HepG2 (cell line): Measurements from ENCODE around the gene ME3. TPM values are rescaled to one million over a fixed set of nuclear protein-coding genes. Genes with fewer than 3 reads are reported as not detected.

ENCODE experiments used
- ATAC-seq: fragments of 200-7000 bp; cut with Tn5 transposase; 3 replicates; pipeline ENCODE4 v1.9.1; 2020; ENCODE audit warnings: mild to moderate bottlenecking, moderate library complexity
- BruUV-seq: library from RNA; stranded (reverse); fragments of 400-500 nt; replicated peaks from 2 replicates; lab custom pipeline; 2021; lab: Mats Ljungman, UMichigan
- CTCF ChIA-PET: fragments of 300-600 bp; formaldehyde crosslinking; extraction: SDS; loops from one replicate; lab custom pipeline; 2021; ENCODE audit warnings: low total read pairs, inconsistent platforms, low intra/inter-chr PET ratio; lab: Yijun Ruan, JAX
- POLR2A ChIA-PET: fragments of 350-600 bp; sonication (Branson Sonifier 250); formaldehyde crosslinking; loops from one replicate; lab custom pipeline; 2020; ENCODE audit warnings: antibody characterized with exemption, inconsistent platforms; lab: Yijun Ruan, JAX
- DNase-seq: peaks from one replicate; pipeline ENCODE4 v3.0.0-alpha.2; 2015; ENCODE audit warnings: low spot score
- FAIRE-seq: peaks from 3 replicates; lab custom pipeline; 2011; peaks lifted over from hg19 to GRCh38; lab: Jason Lieb, UNC
- H2AFZ ChIP-seq: one replicate; pipeline ENCODE4 v1.6.1; 2011; ENCODE audit warnings: low read length, inconsistent platforms
- H3K27ac ChIP-seq: fragments of 300-600 bp; 3 replicates; pipeline ENCODE4 v1.8.0; 2011; ENCODE audit warnings: mixed run types, mild to moderate bottlenecking, mixed read lengths, low read length, inconsistent platforms; ENCODE audit not compliant: insufficient read depth; ENCODE audit errors: extremely low read length
- H3K27me3 ChIP-seq, 2 experiments: fragments of 200-600 bp in 1 of 2; 2 replicates in 1 of 2; 3 replicates in 1 of 2; pipeline versions ENCODE4 v1.6.0 to v1.8.0; 2011; ENCODE audit warnings: low read length in 2 of 2, mild to moderate bottlenecking in 2 of 2, moderate library complexity in 2 of 2, inconsistent platforms in 1 of 2; ENCODE audit not compliant: insufficient read depth in 2 of 2, control insufficient read depth in 1 of 2
- H3K36me3 ChIP-seq, 2 experiments: fragments of 200-600 bp in 1 of 2; replicated peaks in 1 of 2; 2 replicates in 1 of 2; 3 replicates in 1 of 2; pipeline versions ENCODE4 v1.5.1 to v1.8.0; 2011; ENCODE audit warnings: low read length in 2 of 2, inconsistent platforms in 1 of 2; ENCODE audit not compliant: insufficient read depth in 2 of 2, control insufficient read depth in 1 of 2
- H3K4me1 ChIP-seq: 2 replicates; pipeline ENCODE4 v1.5.1; 2012; ENCODE audit warnings: low read length, inconsistent platforms; ENCODE audit not compliant: insufficient read depth
- H3K4me2 ChIP-seq: 2 replicates; pipeline ENCODE4 v1.6.0; 2011; ENCODE audit warnings: low read depth, low read length, inconsistent platforms
- H3K4me3 ChIP-seq, 3 experiments: fragments of 200-600 bp in 1 of 3; sonication (generic), shearing (Covaris generic) in 1 of 3; replicated peaks in 1 of 3; 2 replicates each; pipeline ENCODE4 v1.5.1; 2011 to 2016; ENCODE audit warnings: low read length in 3 of 3, inconsistent platforms in 2 of 3, low read depth in 2 of 3, mild to moderate bottlenecking in 2 of 3, control low read depth in 1 of 3, mixed read lengths in 1 of 3; ENCODE audit not compliant: insufficient read depth in 1 of 3
- H3K79me2 ChIP-seq: one replicate; pipeline ENCODE4 v1.6.1; 2011; ENCODE audit warnings: low read length, inconsistent platforms; ENCODE audit not compliant: insufficient read depth
- H3K9ac ChIP-seq: 2 replicates; pipeline ENCODE4 v1.6.0; 2011; ENCODE audit warnings: mild to moderate bottlenecking, low read depth, low read length, inconsistent platforms; ENCODE audit not compliant: insufficient read depth
- H3K9me3 ChIP-seq: 2 replicates; pipeline ENCODE4 v1.5.1; 2012; ENCODE audit warnings: mild to moderate bottlenecking, low read length
- H4K20me1 ChIP-seq: 2 replicates; pipeline ENCODE4 v1.6.0; 2011; ENCODE audit warnings: inconsistent platforms, mild to moderate bottlenecking, low read length, moderate library complexity; ENCODE audit not compliant: insufficient read depth
- AGO1 ChIP-seq: fragments of 200-400 bp; formaldehyde crosslinking; IDR thresholded peaks from 2 replicates; pipeline ENCODE4 v1.6.1; 2017; ENCODE audit warnings: mild to moderate bottlenecking, low read depth, low read length, moderate library complexity; ENCODE audit not compliant: poor library complexity, severe bottlenecking
- ARNTL ChIP-seq: sonication (generic); formaldehyde crosslinking; IDR thresholded peaks from 2 replicates; pipeline ENCODE4 v1.4.0; 2020; ENCODE audit warnings: mild to moderate bottlenecking, missing genetic modification reagents
- CSRNP2 ChIP-seq: sonication (generic); formaldehyde crosslinking; conservative IDR thresholded peaks from 2 replicates; pipeline ENCODE4 v1.8.0; 2022; ENCODE audit warnings: low read depth, missing genetic modification reagents
- FOXA3 ChIP-seq: IDR thresholded peaks from 2 replicates; pipeline ENCODE4 v1.6.1; 2016; ENCODE audit warnings: missing genetic modification reagents, missing compliant biosample characterization
- FOXK1 ChIP-seq: sonication (generic); formaldehyde crosslinking; IDR thresholded peaks from 2 replicates; pipeline ENCODE4 v1.4.0; 2020; ENCODE audit warnings: low read depth, missing genetic modification reagents, borderline replicate concordance
- NR2F2 ChIP-seq: IDR thresholded peaks from 2 replicates; pipeline ENCODE4 v1.6.1; 2012; ENCODE audit warnings: low read depth, inconsistent platforms, borderline replicate concordance
- PCBP1 ChIP-seq: fragments of 200-400 bp; formaldehyde crosslinking; IDR thresholded peaks from 2 replicates; pipeline ENCODE4 v1.6.1; 2017; ENCODE audit warnings: mild to moderate bottlenecking, low read depth, low read length, borderline replicate concordance
- PHF21A ChIP-seq: sonication (generic); formaldehyde crosslinking; IDR thresholded peaks from 2 replicates; pipeline ENCODE4 v1.5.0; 2020; ENCODE audit warnings: mild to moderate bottlenecking, missing genetic modification reagents
- PLRG1 ChIP-seq: fragments of 450-650 bp; conservative IDR thresholded peaks from 2 replicates; pipeline ENCODE4 v1.6.1; 2016
- PTBP1 ChIP-seq: fragments of 200-400 bp; formaldehyde crosslinking; IDR thresholded peaks from 2 replicates; pipeline ENCODE4 v1.6.1; 2018; ENCODE audit warnings: low read length, low read depth; ENCODE audit not compliant: poor library complexity, severe bottlenecking
- RARG ChIP-seq: sonication (generic); formaldehyde crosslinking; IDR thresholded peaks from 2 replicates; pipeline ENCODE4 v1.4.0; 2020; ENCODE audit warnings: low read depth, mild to moderate bottlenecking, missing genetic modification reagents
- SAP130 ChIP-seq: IDR thresholded peaks from 2 replicates; pipeline ENCODE4 v1.6.1; 2016; ENCODE audit warnings: low read depth
- SP4 ChIP-seq: sonication (generic); formaldehyde crosslinking; IDR thresholded peaks from 2 replicates; pipeline ENCODE4 v1.8.1; 2023; ENCODE audit warnings: mild to moderate bottlenecking, missing genetic modification reagents
- ZNF317 ChIP-seq: sonication (generic); formaldehyde crosslinking; IDR thresholded peaks from 2 replicates; pipeline ENCODE4 v1.5.0; 2020; ENCODE audit warnings: mild to moderate bottlenecking, missing genetic modification reagents
- ZNF430 ChIP-seq: sonication (generic); formaldehyde crosslinking; IDR thresholded peaks from 2 replicates; pipeline ENCODE4 v1.9.0; 2021; ENCODE audit warnings: mild to moderate bottlenecking, missing genetic modification reagents
- ZNF577 ChIP-seq: sonication (generic); formaldehyde crosslinking; IDR thresholded peaks from 2 replicates; pipeline ENCODE4 v1.4.0; 2020; ENCODE audit warnings: mild to moderate bottlenecking, low read depth, missing genetic modification reagents, borderline replicate concordance
- ZNF746 ChIP-seq: sonication (generic); formaldehyde crosslinking; IDR thresholded peaks from 2 replicates; pipeline ENCODE4 v1.8.0; 2022; ENCODE audit warnings: mild to moderate bottlenecking, missing genetic modification reagents
- ZNF850 ChIP-seq: sonication (generic); formaldehyde crosslinking; conservative IDR thresholded peaks from 2 replicates; pipeline ENCODE4 v1.9.0; 2021; ENCODE audit warnings: mild to moderate bottlenecking, missing genetic modification reagents
- ZNF883 ChIP-seq: sonication (generic); formaldehyde crosslinking; IDR thresholded peaks from 2 replicates; pipeline ENCODE4 v1.5.1; 2020; ENCODE audit warnings: mild to moderate bottlenecking, missing genetic modification reagents; ENCODE audit errors: not compliant biosample characterization
- WGBS: methylation state at CpG from one replicate; pipeline ENCODE4 v1.1.6; 2017; ENCODE audit warnings: low lambda C conversion rate; 5-methylcytosine and 5-hydroxymethylcytosine counted together
- in situ Hi-C: cut with HindIII; loops from 2 replicates; pipeline ENCODE4 v1.10.0; 2017; ENCODE audit warnings: low pct_unique_long_range_greater_than_20kb; ENCODE audit not compliant: extremely low pct_ligation_motif_present
- intact Hi-C: fragments of 100-400 bp; cut with micrococcal nuclease; formaldehyde crosslinking; loops from one replicate; pipeline ENCODE4 v1.10.0; 2022; ENCODE audit not compliant: unreplicated experiment
- polyA plus RNA-seq, 8 experiments: library from polyadenylated mRNA; depleted of rRNA in 3 of 8; stranded (reverse) in 7 of 8; unstranded in 1 of 8; fragments of >200 nt; fragmentation: Illumina TruSeq in 4 of 8; extraction: Trizol in 4 of 8; gene quantifications; 2 replicates each; pipeline versions ENCODE4 v1.2.1 to v1.2.3, GENCODE V29; 2011 to 2016; ENCODE audit warnings: low read depth in 4 of 8, missing spikeins in 1 of 8, mixed read lengths in 1 of 8; ENCODE audit not compliant: insufficient read depth in 1 of 8
- total RNA-seq, 5 experiments: library from RNA; depleted of rRNA; stranded (reverse); fragments of >200 nt; fragmentation: Illumina TruSeq; extraction: Trizol; gene quantifications; 2 replicates each; pipeline ENCODE4 v1.2.3, GENCODE V29; 2016; ENCODE audit warnings: low read depth in 1 of 5
- TF ChIP-seq, protein P1 (sequence below): sonication (generic); formaldehyde crosslinking; IDR thresholded peaks from 2 replicates; pipeline ENCODE4 v1.5.1; 2020; ENCODE audit warnings: mild to moderate bottlenecking, missing genetic modification reagents, moderate library complexity

Gene ME3
- total and polyA plus RNA-seq, 2 of the 13 experiments (the other 11 are each of a cell fraction or from before 2014, with no cell fraction given) = not detected

DNA sequence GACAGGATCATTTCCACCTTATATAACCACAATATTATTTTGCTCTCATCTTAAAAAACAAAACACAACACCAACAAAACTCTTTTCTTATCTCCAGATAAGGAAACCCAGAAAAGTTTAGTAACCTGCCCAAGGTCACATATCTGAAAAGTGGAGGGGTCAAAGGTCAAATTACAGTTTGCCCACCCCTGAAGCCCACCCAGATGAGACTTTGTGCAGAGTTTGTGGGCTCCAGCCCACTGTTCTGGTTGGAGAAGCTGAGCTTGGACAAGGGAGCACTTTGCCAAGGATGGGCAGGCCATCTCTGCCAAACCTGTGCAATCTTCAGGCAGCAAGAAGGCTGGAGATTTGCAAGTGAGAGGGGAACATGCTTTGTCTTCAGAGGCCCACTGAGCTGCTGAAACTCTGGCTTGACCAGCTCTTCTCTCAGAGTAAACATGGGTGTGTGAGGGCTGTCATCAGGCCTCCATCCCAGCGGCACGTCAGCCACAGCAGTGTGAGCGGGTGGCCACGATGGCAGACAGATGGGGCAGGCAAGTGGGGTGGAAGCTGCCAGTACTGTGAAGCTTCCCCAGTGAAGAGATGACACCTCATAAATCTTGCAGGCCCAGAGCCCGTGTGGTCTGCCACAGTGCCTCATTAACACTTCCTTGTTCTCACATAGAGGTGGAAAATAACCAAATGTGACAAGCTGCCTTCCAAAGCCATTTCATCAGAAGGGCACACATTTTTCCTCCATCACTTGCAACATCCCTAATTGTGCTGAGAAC lies 186.0 kb downstream of the ME3 start:
- CTCF ChIA-PET = no interaction called here
- FAIRE-seq = no peak
- no peaks in the 10 kb centered on the region for H3K36me3 ChIP-seq
- no peaks in the 10 kb centered on the region for H4K20me1 ChIP-seq
- intact Hi-C loops (no loop called here), in situ Hi-C loops (loop anchor here (10.0 kb wide), 1 partner anchor 108 kb away; no protein-coding TSS in a partner anchor)
- no TSS peak for BruUV-seq
- TF ChIP-seq PHF21A (CRISPR knock-in tag) = no peak
- TF ChIP-seq, protein P1, sequence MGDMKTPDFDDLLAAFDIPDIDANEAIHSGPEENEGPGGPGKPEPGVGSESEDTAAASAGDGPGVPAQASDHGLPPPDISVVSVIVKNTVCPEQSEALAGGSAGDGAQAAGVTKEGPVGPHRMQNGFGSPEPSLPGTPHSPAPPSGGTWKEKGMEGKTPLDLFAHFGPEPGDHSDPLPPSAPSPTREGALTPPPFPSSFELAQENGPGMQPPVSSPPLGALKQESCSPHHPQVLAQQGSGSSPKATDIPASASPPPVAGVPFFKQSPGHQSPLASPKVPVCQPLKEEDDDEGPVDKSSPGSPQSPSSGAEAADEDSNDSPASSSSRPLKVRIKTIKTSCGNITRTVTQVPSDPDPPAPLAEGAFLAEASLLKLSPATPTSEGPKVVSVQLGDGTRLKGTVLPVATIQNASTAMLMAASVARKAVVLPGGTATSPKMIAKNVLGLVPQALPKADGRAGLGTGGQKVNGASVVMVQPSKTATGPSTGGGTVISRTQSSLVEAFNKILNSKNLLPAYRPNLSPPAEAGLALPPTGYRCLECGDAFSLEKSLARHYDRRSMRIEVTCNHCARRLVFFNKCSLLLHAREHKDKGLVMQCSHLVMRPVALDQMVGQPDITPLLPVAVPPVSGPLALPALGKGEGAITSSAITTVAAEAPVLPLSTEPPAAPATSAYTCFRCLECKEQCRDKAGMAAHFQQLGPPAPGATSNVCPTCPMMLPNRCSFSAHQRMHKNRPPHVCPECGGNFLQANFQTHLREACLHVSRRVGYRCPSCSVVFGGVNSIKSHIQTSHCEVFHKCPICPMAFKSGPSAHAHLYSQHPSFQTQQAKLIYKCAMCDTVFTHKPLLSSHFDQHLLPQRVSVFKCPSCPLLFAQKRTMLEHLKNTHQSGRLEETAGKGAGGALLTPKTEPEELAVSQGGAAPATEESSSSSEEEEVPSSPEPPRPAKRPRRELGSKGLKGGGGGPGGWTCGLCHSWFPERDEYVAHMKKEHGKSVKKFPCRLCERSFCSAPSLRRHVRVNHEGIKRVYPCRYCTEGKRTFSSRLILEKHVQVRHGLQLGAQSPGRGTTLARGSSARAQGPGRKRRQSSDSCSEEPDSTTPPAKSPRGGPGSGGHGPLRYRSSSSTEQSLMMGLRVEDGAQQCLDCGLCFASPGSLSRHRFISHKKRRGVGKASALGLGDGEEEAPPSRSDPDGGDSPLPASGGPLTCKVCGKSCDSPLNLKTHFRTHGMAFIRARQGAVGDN = peak; percentile 24; the same call in 1 of the 2 replicates
- TF ChIP-seq ARNTL (CRISPR knock-in tag) = no peak
- no peak for TF ChIP-seq SP4 (CRISPR knock-in tag)
- no peak for TF ChIP-seq CSRNP2 (CRISPR knock-in tag)
- no peak for TF ChIP-seq RARG (CRISPR knock-in tag)
- no peak for TF ChIP-seq AGO1
- no peak for TF ChIP-seq ZNF317 (CRISPR knock-in tag)
- no peak for TF ChIP-seq PCBP1
- TF ChIP-seq ZNF577 (CRISPR knock-in tag) = no peak
- no peak for TF ChIP-seq PLRG1
- TF ChIP-seq SAP130 (CRISPR knock-in tag) = 0 out of 2 replicates have a peak, but pooled peaks have one; percentile 15
- TF ChIP-seq ZNF430 (CRISPR knock-in tag) = no peak
- TF ChIP-seq ZNF850 (CRISPR knock-in tag) = no peak
- no peak for TF ChIP-seq NR2F2
- no peak for TF ChIP-seq ZNF883 (CRISPR knock-in tag)
- peak; percentile 45; the same call in 1 of the 2 replicates for TF ChIP-seq FOXA3 (CRISPR knock-in tag)
- TF ChIP-seq FOXK1 (CRISPR knock-in tag) = no peak
- no peak for TF ChIP-seq PTBP1
- TF ChIP-seq ZNF746 (CRISPR knock-in tag) = no peak
- H3K9ac ChIP-seq = no peak overlapping the region
- 0% methylated on average over 1 of the region's 5 CpGs for WGBS
- POLR2A ChIA-PET = interaction anchor here (1.9 to 3.3 kb wide), 2 partner anchors 10 to 13 kb away, joined by 5 to 22 read pairs; no protein-coding TSS in a partner anchor
- ATAC-seq = peak; percentile 36; the same call in 2 of the 3 replicates
- H3K27ac ChIP-seq = no peak overlapping the region
- no peaks in the 10 kb centered on the region for H3K9me3 ChIP-seq
- H3K27me3 ChIP-seq = no peaks in the 10 kb centered on the region
- H3K4me2 ChIP-seq = 0 out of 2 replicates have a peak overlapping the region, but pooled peaks have one; percentile 19
- H3K4me3 ChIP-seq = no peak overlapping the region
- H3K4me1 ChIP-seq = peaks cover 48% of the 10 kb centered on the region
- no peak for DNase-seq
- no peak overlapping the region for H2AFZ ChIP-seq
- no peaks in the 10 kb centered on the region for H3K79me2 ChIP-seq
